Endodermal cell (in vitro differentiated cells): ENCODE results near the gene CELF4. TPM values are rescaled to one million over a fixed set of nuclear protein-coding genes. Genes with fewer than 3 reads are reported as not detected.

Source experiments
- DNase-seq: peaks from one replicate; pipeline ENCODE4 v3.0.0-alpha.2; 2017
- H3K27ac ChIP-seq: 2 replicates; pipeline ENCODE4 v1.5.1; 2013; ENCODE audit warnings: mild to moderate bottlenecking, low read depth, low read length, moderate library complexity
- H3K27me3 ChIP-seq: 2 replicates; pipeline ENCODE4 v1.6.1; 2013; ENCODE audit warnings: mild to moderate bottlenecking, low read length, moderate library complexity; ENCODE audit not compliant: insufficient read depth, control insufficient read depth, poor library complexity, severe bottlenecking
- H3K36me3 ChIP-seq: 2 replicates; pipeline ENCODE4 v1.7.0; 2013; ENCODE audit warnings: mild to moderate bottlenecking, low read length, moderate library complexity; ENCODE audit not compliant: control insufficient read depth, insufficient read depth
- H3K4me1 ChIP-seq: one replicate; pipeline ENCODE4 v1.7.0; 2013; ENCODE audit warnings: low read length; ENCODE audit not compliant: control insufficient read depth, insufficient read depth
- H3K4me3 ChIP-seq: 2 replicates; pipeline ENCODE4 v1.5.1; 2013; ENCODE audit warnings: mild to moderate bottlenecking, low read length, moderate library complexity
- H3K9ac ChIP-seq: 2 replicates; pipeline ENCODE4 v1.6.1; 2013; ENCODE audit warnings: mild to moderate bottlenecking, low read length, moderate library complexity; ENCODE audit not compliant: poor library complexity, severe bottlenecking; ENCODE audit errors: extremely low read depth
- H3K9me3 ChIP-seq: 2 replicates; pipeline ENCODE4 v1.6.1; 2013; ENCODE audit warnings: mild to moderate bottlenecking, low read length, moderate library complexity; ENCODE audit not compliant: control insufficient read depth
- H3K27ac Mint-ChIP-seq: 2 replicates; pipeline ENCODE4 v1.8.0; 2020; ENCODE audit warnings: mixed read lengths
- H3K27me3 Mint-ChIP-seq: 2 replicates; pipeline ENCODE4 v1.8.0; 2021; ENCODE audit warnings: mild to moderate bottlenecking, mixed read lengths; ENCODE audit not compliant: insufficient read depth
- H3K36me3 Mint-ChIP-seq: 2 replicates; pipeline ENCODE4 v1.8.0; 2020; ENCODE audit warnings: low read depth, mixed read lengths
- H3K4me1 Mint-ChIP-seq: 2 replicates; pipeline ENCODE4 v1.8.0; 2020; ENCODE audit warnings: mixed read lengths
- H3K4me3 Mint-ChIP-seq: 2 replicates; pipeline ENCODE4 v1.8.0; 2020; ENCODE audit warnings: mild to moderate bottlenecking, moderate library complexity, mixed read lengths
- H3K9me3 Mint-ChIP-seq: 2 replicates; pipeline ENCODE4 v1.8.0; 2020; ENCODE audit warnings: mild to moderate bottlenecking, mixed read lengths
- CTCF ChIP-seq: fragments of 200-600 bp; sonication (generic); conservative IDR thresholded peaks from 2 replicates; pipeline ENCODE4 v1.5.0; 2021; ENCODE audit warnings: antibody characterized with exemption, mild to moderate bottlenecking
- WGBS, 2 experiments: methylation state at CpG; one replicate each; pipeline versions ENCODE4 v1.1.5 to v1.1.7; 2013; ENCODE audit warnings: missing lambda C conversion rate in 2 of 2, mixed read lengths in 1 of 2; ENCODE audit not compliant: insufficient coverage in 1 of 2, insufficient read length in 1 of 2; 5-methylcytosine and 5-hydroxymethylcytosine counted together
- total RNA-seq, 2 donors: library from RNA; stranded (reverse); fragmentation: NEBNext Ultra II Directional in 1 of 2; extraction: Animal tissue kit (Norgen Biotek cat#: 25700) in 1 of 2; gene quantifications; 2 replicates in 1 of 2; 3 replicates in 1 of 2; pipeline ENCODE4 v1.2.1, GENCODE V29; 2021

Gene CELF4
- total RNA-seq, 2 donors from 2014 or later = 5.7 to 6.7 TPM

GRCh38 chr18:37578886-37579513, 13.4 kb upstream of the CELF4 start:
- TF ChIP-seq CTCF = peak; percentile 77
- Mint-ChIP-seq H3K36me3 (no peaks in the 10 kb centered on the region), H3K9me3 (no peaks in the 10 kb centered on the region), H3K4me1 (peaks cover 42% of the 10 kb centered on the region), H3K4me3 (no peak overlapping the region), H3K27me3 (peaks cover 35% of the 10 kb centered on the region), H3K27ac (no peak overlapping the region)
- H3K9me3 ChIP-seq = no peaks in the 10 kb centered on the region
- peak; percentile 52 for DNase-seq
- H3K27me3 ChIP-seq = no peaks in the 10 kb centered on the region
- no peak overlapping the region for H3K9ac ChIP-seq
- no peaks in the 10 kb centered on the region for H3K36me3 ChIP-seq
- H3K27ac ChIP-seq = no peak overlapping the region
- WGBS, 2 experiments = 76 to 87% methylated on average over 7 to 13 of the region's 14 CpGs
- no peak overlapping the region for H3K4me3 ChIP-seq
- no peaks in the 10 kb centered on the region for H3K4me1 ChIP-seq

- TF ChIP-seq CTCF = no peak
- DNase-seq = peak; percentile 68
- no peaks in the 10 kb centered on the region for H3K27me3 ChIP-seq
- Mint-ChIP-seq H3K9me3 (no peaks in the 10 kb centered on the region), H3K4me1 (peaks cover 37% of the 10 kb centered on the region), H3K36me3 (no peaks in the 10 kb centered on the region), H3K4me3 (no peak overlapping the region), H3K27ac (no peak overlapping the region), H3K27me3 (peaks cover 38% of the 10 kb centered on the region)
- 35% methylated on average over 6 of the region's 6 CpGs; no CpG with 5 or more reads in 1 of the 2 experiments for WGBS, 2 experiments
- H3K9me3 ChIP-seq = no peaks in the 10 kb centered on the region
- H3K9ac ChIP-seq = no peak overlapping the region
- no peak overlapping the region for H3K27ac ChIP-seq
- no peaks in the 10 kb centered on the region for H3K36me3 ChIP-seq
- H3K4me3 ChIP-seq = no peak overlapping the region
- H3K4me1 ChIP-seq = no peaks in the 10 kb centered on the region
These were observed 12.6 kb upstream of the CELF4 start for GRCh38 chr18:37578182-37578678.

- no peaks in the 10 kb centered on the region for H3K36me3 Mint-ChIP-seq
- Histone ChIP-seq H3K9ac (no peak overlapping the region), H3K36me3 (no peaks in the 10 kb centered on the region), H3K4me3 (no peak overlapping the region), H3K27me3 (peaks cover 6% of the 10 kb centered on the region), H3K4me1 (peaks cover 1% of the 10 kb centered on the region), H3K9me3 (no peaks in the 10 kb centered on the region), H3K27ac (no peak overlapping the region)
- 10 to 43% methylated on average over 3 to 7 of the region's 7 CpGs for WGBS, 2 experiments
- peaks cover 36% of the 10 kb centered on the region for H3K27me3 Mint-ChIP-seq
- peak; percentile 92 for DNase-seq
- TF ChIP-seq CTCF = peak; percentile 53
- no peak overlapping the region for H3K27ac Mint-ChIP-seq
- no peaks in the 10 kb centered on the region for H3K9me3 Mint-ChIP-seq
- peaks cover 37% of the 10 kb centered on the region for H3K4me1 Mint-ChIP-seq
- H3K4me3 Mint-ChIP-seq = no peak overlapping the region
These were observed 11.5 kb upstream of the CELF4 start for GRCh38 chr18:37577051-37577611.
